Muscle layer of duodenum (tissue), 2 donors: ENCODE data around the gene SUPT20HL2.

Source experiments
- H3K27ac ChIP-seq: one replicate; pipeline ENCODE4 v1.7.0; 2013; ENCODE audit warnings: mild to moderate bottlenecking, low read length
- H3K27me3 ChIP-seq: one replicate; pipeline ENCODE4 v1.7.0; 2013; ENCODE audit warnings: low read depth, mild to moderate bottlenecking, control low read depth, low read length
- H3K36me3 ChIP-seq, 2 donors: one replicate each; pipeline ENCODE4 v1.7.0; 2013; ENCODE audit warnings: low read length in 2 of 2, control low read depth in 1 of 2, mild to moderate bottlenecking in 1 of 2; ENCODE audit not compliant: insufficient read depth in 2 of 2, control insufficient read depth in 1 of 2
- H3K4me1 ChIP-seq, 2 donors: one replicate each; pipeline ENCODE4 v1.7.0; 2013; ENCODE audit warnings: low read length in 2 of 2, mild to moderate bottlenecking in 2 of 2, control low read depth in 1 of 2, moderate library complexity in 1 of 2; ENCODE audit not compliant: insufficient read depth in 2 of 2, control insufficient read depth in 1 of 2
- H3K4me3 ChIP-seq, 2 donors: one replicate each; pipeline ENCODE4 v1.7.0; 2013; ENCODE audit warnings: low read length in 2 of 2, low read depth in 1 of 2, mild to moderate bottlenecking in 1 of 2
- H3K9me3 ChIP-seq, 2 donors: one replicate each; pipeline ENCODE4 v1.7.0; 2013; ENCODE audit warnings: low read length in 2 of 2, control low read depth in 1 of 2, mild to moderate bottlenecking in 1 of 2; ENCODE audit not compliant: control insufficient read depth in 1 of 2
- donor health status: healthy.

The SUPT20HL2 gene

DNA sequence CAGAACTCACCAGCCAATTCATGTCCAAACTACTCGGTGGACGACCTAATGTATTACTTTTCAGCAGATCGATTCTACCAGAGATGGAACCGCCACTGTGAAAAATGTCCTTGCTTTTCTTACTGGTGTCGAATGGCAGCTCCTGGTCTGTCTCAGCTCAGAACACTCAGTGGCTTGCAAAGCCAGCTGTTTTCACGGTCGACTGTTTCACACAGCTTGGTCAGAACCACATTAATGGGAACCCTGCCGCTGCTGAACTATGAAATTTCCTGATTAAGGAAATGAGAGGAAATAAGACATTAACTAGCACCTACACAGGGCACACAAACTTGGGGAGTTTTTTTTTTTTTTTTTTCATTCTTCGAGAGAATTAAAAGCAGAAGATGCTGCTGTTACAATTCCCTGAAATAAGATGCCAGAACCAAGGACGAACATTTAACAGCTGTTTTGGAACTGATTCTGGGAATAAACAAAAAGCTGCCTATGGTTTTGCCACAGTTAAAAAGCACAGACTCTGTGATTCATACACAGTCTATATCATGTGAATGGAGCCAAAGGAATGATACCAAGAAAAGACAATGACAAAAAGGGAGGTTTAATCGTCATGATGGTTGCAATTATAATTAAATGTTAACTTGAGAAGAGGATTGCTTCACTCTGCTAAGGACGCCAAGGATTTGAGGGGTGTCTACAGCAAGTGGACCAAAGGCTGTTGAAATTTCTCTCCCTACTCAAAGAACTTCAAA is 31.3 kb downstream of the SUPT20HL2 start:
- Histone ChIP-seq H3K27ac (peak overlapping the region; percentile 3), H3K27me3 (no peaks in the 10 kb centered on the region)

DNA sequence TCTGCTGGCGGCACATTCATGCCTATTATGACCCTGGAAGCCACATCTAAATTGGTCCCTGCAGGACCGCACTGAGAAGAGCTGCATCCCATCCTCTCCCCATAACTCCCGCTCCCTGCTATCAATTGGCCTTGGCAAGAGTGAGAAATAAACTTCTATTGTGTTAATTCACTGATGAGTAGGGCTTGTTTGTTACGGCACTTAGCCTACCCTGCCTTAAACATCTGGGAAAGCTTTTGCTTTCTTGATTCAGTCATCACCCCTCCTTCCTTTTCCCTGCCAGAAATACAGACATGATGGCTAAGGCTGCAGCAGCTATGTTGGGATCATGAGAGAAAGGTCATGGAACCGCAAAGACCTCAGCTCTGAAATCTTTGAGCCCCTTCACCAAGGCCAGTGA is 36.5 kb downstream of the SUPT20HL2 start:
- no peaks in the 10 kb centered on the region for H3K27me3 ChIP-seq
- H3K9me3 ChIP-seq, result no peaks in the 10 kb centered on the region
- H3K27ac ChIP-seq, result no peak overlapping the region
- no peaks in the 10 kb centered on the region for H3K36me3 ChIP-seq
- no peaks in the 10 kb centered on the region for H3K4me1 ChIP-seq
- H3K4me3 ChIP-seq, result no peak overlapping the region

More for the DNA sequence above, 31.3 kb downstream of the SUPT20HL2 start:
- no peak overlapping the region for H3K4me3 ChIP-seq
- H3K4me1 ChIP-seq, result peaks cover 0 to 12% of the 10 kb centered on the region in 2 donors
- H3K9me3 ChIP-seq, result no peaks in the 10 kb centered on the region
- H3K36me3 ChIP-seq, result no peaks in the 10 kb centered on the region

DNA sequence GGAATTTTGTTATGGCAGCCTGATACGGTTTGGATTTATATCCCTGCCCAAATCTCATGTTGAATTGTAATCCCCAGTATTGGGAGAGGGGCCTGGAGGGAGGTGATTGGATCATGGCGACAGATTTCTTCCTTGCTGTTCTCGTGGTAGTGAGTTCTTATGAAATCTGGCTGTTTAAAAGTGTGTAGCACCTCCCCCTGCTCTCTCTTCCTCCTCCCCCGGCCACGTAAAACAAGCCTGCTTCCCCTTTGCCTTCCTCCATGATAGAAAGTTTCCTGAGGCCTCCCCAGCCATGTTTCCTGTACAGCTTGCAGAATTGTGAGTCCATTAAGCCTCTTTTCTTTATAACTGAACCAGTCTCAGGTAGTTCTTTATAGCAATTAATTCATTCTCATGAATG is 37.9 kb downstream of the SUPT20HL2 start:
- Histone ChIP-seq H3K27me3 (no peaks in the 10 kb centered on the region), H3K4me3 (no peak overlapping the region), H3K36me3 (no peaks in the 10 kb centered on the region), H3K27ac (no peak overlapping the region), H3K9me3 (no peaks in the 10 kb centered on the region), H3K4me1 (no peaks in the 10 kb centered on the region)

DNA sequence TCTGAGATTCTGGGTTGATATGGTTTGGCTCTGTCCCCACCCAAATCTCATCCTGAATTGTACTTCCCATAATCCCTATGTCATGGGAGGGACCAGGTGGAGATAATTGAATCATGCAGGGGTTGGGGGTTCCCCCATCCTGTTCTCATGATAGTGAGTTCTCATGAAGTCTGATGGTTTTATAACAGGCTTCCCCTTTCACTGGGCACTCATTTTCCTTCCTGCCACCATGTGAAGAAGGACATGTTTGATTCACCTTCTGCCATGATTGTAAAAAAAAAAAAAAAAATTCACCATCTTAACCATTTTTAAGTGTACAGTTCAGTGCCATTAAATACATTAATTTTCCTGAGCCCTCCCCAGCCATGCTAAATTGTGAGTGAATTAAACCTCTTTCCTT is 42.6 kb downstream of the SUPT20HL2 start:
- Histone ChIP-seq H3K27ac (no peak overlapping the region), H3K4me3 (no peak overlapping the region), H3K4me1 (no peaks in the 10 kb centered on the region), H3K27me3 (no peaks in the 10 kb centered on the region), H3K36me3 (no peaks in the 10 kb centered on the region), H3K9me3 (no peaks in the 10 kb centered on the region)

DNA sequence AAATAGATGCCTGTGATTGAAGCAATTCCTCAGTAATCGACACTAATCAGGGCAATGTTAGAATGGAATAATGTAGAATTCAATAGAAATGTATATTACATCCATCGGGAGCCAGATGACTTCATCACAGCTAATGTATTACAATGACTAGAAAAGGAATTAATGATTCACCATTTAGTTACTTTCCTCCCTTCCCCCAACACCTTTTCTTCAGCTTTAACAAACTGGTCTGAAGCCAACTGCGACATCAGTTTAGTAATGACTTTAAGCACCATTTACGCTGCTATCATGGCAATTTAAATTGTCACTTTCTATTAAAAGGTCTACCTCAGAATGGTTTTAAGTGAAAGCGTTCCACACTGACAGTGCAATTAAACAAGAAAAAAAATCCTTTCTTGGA is 45.1 kb downstream of the SUPT20HL2 start:
- Histone ChIP-seq H3K9me3 (no peaks in the 10 kb centered on the region), H3K27ac (no peak overlapping the region), H3K4me3 (no peak overlapping the region), H3K4me1 (no peaks in the 10 kb centered on the region), H3K36me3 (no peaks in the 10 kb centered on the region), H3K27me3 (no peaks in the 10 kb centered on the region)

DNA sequence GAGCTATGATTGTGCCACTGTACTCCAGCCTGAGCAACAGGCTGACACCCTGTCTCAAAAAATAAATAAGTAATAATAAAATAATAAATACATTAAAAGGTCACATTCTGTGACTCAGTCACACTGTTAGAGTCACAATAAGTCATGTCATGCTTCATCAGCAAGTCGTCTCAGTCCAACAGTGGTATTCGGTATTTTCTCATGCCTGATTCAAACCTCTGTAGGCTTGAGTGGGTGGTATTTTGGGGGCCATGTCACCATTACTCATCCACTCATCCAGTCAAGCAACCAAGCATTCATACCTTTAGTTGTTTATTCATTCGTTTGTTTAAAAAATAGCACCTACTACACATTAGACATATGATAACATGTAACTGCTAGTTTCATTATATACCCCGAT is 46.9 kb downstream of the SUPT20HL2 start:
- H3K27me3 ChIP-seq, result no peaks in the 10 kb centered on the region
- H3K4me3 ChIP-seq, result no peak overlapping the region
- H3K4me1 ChIP-seq, result no peaks in the 10 kb centered on the region
- H3K36me3 ChIP-seq, result no peaks in the 10 kb centered on the region
- no peaks in the 10 kb centered on the region for H3K9me3 ChIP-seq
- no peak overlapping the region for H3K27ac ChIP-seq

DNA sequence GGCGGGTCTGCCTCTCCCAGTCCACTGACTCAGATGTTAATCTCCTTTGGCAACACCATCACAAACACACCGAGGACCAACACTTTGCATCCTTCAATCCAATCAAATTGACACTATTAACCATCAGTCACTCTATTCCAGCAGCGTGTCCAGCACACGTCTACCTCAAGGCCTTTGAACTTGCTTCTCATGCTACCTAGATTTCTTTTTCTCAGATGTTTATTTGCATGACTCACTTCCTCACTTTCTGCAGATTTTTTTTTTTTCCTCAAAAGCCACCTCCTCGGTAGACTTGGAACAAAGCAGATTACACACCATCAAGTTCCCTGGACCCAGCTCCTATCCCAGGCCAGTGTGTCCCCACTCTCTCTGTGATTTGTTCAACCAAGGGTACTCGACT is 49.5 kb downstream of the SUPT20HL2 start:
- H3K36me3 ChIP-seq, result no peaks in the 10 kb centered on the region
- H3K4me3 ChIP-seq, result no peak overlapping the region
- H3K27ac ChIP-seq, result no peak overlapping the region
- H3K4me1 ChIP-seq, result no peaks in the 10 kb centered on the region
- no peaks in the 10 kb centered on the region for H3K9me3 ChIP-seq
- H3K27me3 ChIP-seq, result no peaks in the 10 kb centered on the region

DNA sequence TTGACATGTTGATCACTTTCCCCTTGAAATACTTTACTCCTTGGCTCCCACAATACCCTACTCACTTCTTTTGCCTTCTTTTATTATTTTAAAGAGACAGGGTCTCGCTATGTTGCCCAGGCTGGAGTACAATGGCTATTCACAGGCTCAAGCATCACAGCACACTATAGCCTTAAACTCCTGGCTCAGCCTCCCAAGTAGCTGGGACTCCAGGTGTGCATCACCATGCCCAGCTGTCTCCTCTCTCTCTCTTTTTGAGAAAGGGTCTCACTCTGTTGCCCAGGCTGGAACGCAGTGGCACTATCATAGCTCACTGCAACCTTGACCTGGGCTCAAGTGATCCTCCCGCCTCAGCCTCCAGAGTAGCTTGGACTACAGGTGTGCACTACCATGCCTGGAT is 51.6 kb downstream of the SUPT20HL2 start:
- no peaks in the 10 kb centered on the region for H3K4me1 ChIP-seq
- no peaks in the 10 kb centered on the region for H3K36me3 ChIP-seq
- no peaks in the 10 kb centered on the region for H3K27me3 ChIP-seq
- no peak overlapping the region for H3K27ac ChIP-seq
- no peak overlapping the region for H3K4me3 ChIP-seq
- H3K9me3 ChIP-seq, result no peaks in the 10 kb centered on the region
